ENCODE results near the gene LRRC4.

DNA sequence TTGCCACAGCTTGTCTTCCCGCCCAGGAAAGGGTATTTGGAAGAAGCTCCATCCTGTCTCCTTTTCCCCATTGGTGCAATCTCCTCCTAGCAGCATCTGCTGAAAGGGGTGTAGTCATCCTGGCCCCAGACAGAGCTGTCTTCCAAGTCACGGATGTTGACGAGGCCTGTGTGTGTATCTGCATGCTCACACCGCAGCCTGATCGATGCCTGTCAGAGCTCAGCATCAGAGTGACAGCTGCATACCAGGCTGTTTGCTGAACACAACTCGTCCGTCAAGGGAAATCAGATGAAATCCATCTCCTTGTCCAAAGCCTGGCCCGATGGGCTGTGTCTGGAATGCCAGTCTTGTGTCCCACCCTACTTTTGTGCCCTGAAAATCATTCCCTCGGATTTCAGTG lies 21.2 kb upstream of the LRRC4 start:
- TF ChIP-seq EP300 (IDR thresholded peaks at IDR 0.05; ENCODE audit: borderline replicate concordance in 1 of 2, low read depth in 1 of 2, low read length in 1 of 2), result no peak
- no peak for TF ChIP-seq CTCF (IDR thresholded peaks at IDR 0.05)
- no peak for TF ChIP-seq POLR2AphosphoS5 (IDR thresholded peaks at IDR 0.05; ENCODE audit: low read depth, low read length)
- no peak for TF ChIP-seq JUND (IDR thresholded peaks at IDR 0.05)
- TF ChIP-seq ELF1 (IDR thresholded peaks at IDR 0.05), result no peak
- TF ChIP-seq TCF12 (IDR thresholded peaks at IDR 0.05), result no peak
- TF ChIP-seq, protein P1, sequence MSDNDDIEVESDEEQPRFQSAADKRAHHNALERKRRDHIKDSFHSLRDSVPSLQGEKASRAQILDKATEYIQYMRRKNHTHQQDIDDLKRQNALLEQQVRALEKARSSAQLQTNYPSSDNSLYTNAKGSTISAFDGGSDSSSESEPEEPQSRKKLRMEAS (IDR thresholded peaks at IDR 0.05; ENCODE audit: low read depth), result no peak
- no peak for TF ChIP-seq SIN3A (IDR thresholded peaks at IDR 0.05; ENCODE audit: borderline replicate concordance, low read depth, low read length)
- TF ChIP-seq RAD21 (IDR thresholded peaks at IDR 0.05; ENCODE audit: low read length), result no peak
- no peak for TF ChIP-seq FOXJ3 (CRISPR knock-in tag; IDR thresholded peaks at IDR 0.05)
- TF ChIP-seq, protein P2, sequence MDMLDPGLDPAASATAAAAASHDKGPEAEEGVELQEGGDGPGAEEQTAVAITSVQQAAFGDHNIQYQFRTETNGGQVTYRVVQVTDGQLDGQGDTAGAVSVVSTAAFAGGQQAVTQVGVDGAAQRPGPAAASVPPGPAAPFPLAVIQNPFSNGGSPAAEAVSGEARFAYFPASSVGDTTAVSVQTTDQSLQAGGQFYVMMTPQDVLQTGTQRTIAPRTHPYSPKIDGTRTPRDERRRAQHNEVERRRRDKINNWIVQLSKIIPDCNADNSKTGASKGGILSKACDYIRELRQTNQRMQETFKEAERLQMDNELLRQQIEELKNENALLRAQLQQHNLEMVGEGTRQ (IDR thresholded peaks at IDR 0.05; ENCODE audit: borderline replicate concordance, low read depth, low read length), result no peak
- no peak for TF ChIP-seq EZH2phosphoT487 (IDR thresholded peaks at IDR 0.05; ENCODE audit: borderline replicate concordance, low read depth)
